H1 (cell line): ENCODE data around the gene SMO. TPM values are rescaled to one million over a fixed set of nuclear protein-coding genes. Genes with fewer than 3 reads are reported as not detected.

ENCODE experiments used
- CTCF ChIA-PET: fragments of 300-600 bp; sonication (Branson Sonifier 250); formaldehyde crosslinking; loops from one replicate; lab custom pipeline; 2021; ENCODE audit not compliant: partially characterized antibody; lab: Charles Lee
- POLR2A ChIA-PET: fragments of 300-600 bp; sonication (Branson Sonifier 250); formaldehyde crosslinking; loops from one replicate; lab custom pipeline; 2021; ENCODE audit warnings: inconsistent platforms; ENCODE audit not compliant: partially characterized antibody; lab: Charles Lee
- DNase-seq, 2 experiments: peaks; one replicate each; pipeline versions ENCODE4 v3.0.0 to v3.0.0-alpha.2; 2010 to 2022; ENCODE audit warnings: low spot score in 2 of 2, low read depth in 1 of 2, mixed read lengths in 1 of 2
- FAIRE-seq: peaks from 2 replicates; lab custom pipeline; 2011; peaks lifted over from hg19 to GRCh38; lab: Jason Lieb, UNC
- H2AFZ ChIP-seq: 2 replicates; pipeline ENCODE4 v1.8.1; 2012; ENCODE audit warnings: low read length, inconsistent platforms
- H2AK5ac ChIP-seq: 2 replicates; pipeline ENCODE4 v1.6.1; 2013; ENCODE audit warnings: low read depth, low read length
- H2BK120ac ChIP-seq: replicated peaks from 2 replicates; pipeline ENCODE3; 2013; ENCODE audit warnings: low read depth, low read length, inconsistent platforms
- H2BK12ac ChIP-seq: 2 replicates; pipeline ENCODE4 v1.6.1; 2013; ENCODE audit warnings: low read depth, low read length
- H2BK15ac ChIP-seq: 2 replicates; pipeline ENCODE4 v1.6.1; 2013; ENCODE audit warnings: low read length
- H2BK20ac ChIP-seq: 2 replicates; pipeline ENCODE4 v1.6.1; 2013; ENCODE audit warnings: low read length
- H2BK5ac ChIP-seq: 2 replicates; pipeline ENCODE4 v1.6.1; 2013; ENCODE audit warnings: low read depth, low read length
- H3K14ac ChIP-seq: 2 replicates; pipeline ENCODE4 v1.6.1; 2013; ENCODE audit warnings: inconsistent platforms; ENCODE audit not compliant: insufficient read length
- H3K18ac ChIP-seq: 2 replicates; pipeline ENCODE4 v1.6.1; 2013; ENCODE audit warnings: low read length; ENCODE audit errors: extremely low read depth
- H3K23ac ChIP-seq: 2 replicates; pipeline ENCODE4 v1.6.1; 2013; ENCODE audit warnings: inconsistent platforms; ENCODE audit not compliant: insufficient read length
- H3K23me2 ChIP-seq: 2 replicates; pipeline ENCODE4 v1.6.1; 2013; ENCODE audit warnings: low read depth, low read length
- H3K27ac ChIP-seq: 2 replicates; pipeline ENCODE4 v1.6.1; 2011; ENCODE audit warnings: low read depth, low read length, inconsistent platforms
- H3K27me3 ChIP-seq, 4 experiments: replicated peaks in 1 of 4; 1 replicate in 1 of 4; 2 replicates in 3 of 4; pipeline versions ENCODE4 v1.6.1 to v1.8.1; 2011 to 2013; ENCODE audit warnings: low read length in 3 of 4, mild to moderate bottlenecking in 3 of 4, inconsistent platforms in 2 of 4, mixed read lengths in 2 of 4, moderate library complexity in 1 of 4; ENCODE audit not compliant: control insufficient read depth in 3 of 4, insufficient read depth in 3 of 4; ENCODE audit errors: extremely low read depth in 1 of 4
- H3K36me3 ChIP-seq, 4 experiments: 2 replicates each; pipeline versions ENCODE4 v1.6.1 to v1.8.1; 2011 to 2013; ENCODE audit warnings: mild to moderate bottlenecking in 4 of 4, low read length in 3 of 4, moderate library complexity in 2 of 4, control low read depth in 1 of 4, inconsistent platforms in 1 of 4; ENCODE audit not compliant: insufficient read depth in 4 of 4, control insufficient read depth in 2 of 4
- H3K4ac ChIP-seq: replicated peaks from 2 replicates; pipeline ENCODE3; 2013; ENCODE audit warnings: low read length, low read depth, mixed read lengths, inconsistent platforms; ENCODE audit not compliant: insufficient read length
- H3K4me1 ChIP-seq, 4 experiments: replicated peaks in 1 of 4; 1 replicate in 1 of 4; 2 replicates in 3 of 4; pipeline versions ENCODE4 v1.6.1 to v1.8.1; 2011 to 2013; ENCODE audit warnings: low read length in 3 of 4, inconsistent platforms in 2 of 4, mixed read lengths in 1 of 4; ENCODE audit not compliant: insufficient read depth in 4 of 4, control insufficient read depth in 3 of 4
- H3K4me2 ChIP-seq, 2 experiments: 2 replicates each; pipeline versions ENCODE4 v1.6.1 to v1.8.1; 2011 to 2013; ENCODE audit warnings: low read depth in 2 of 2, low read length in 2 of 2, control low read depth in 1 of 2, inconsistent platforms in 1 of 2, mild to moderate bottlenecking in 1 of 2; ENCODE audit not compliant: insufficient read depth in 1 of 2
- H3K4me3 ChIP-seq, 4 experiments: fragments of 200-600, 300-600 bp in 1 of 4; sonication (generic), shearing (Covaris generic), sonication (Bioruptor Twin) in 1 of 4; 2 replicates each; pipeline versions ENCODE4 v1.5.1 to v1.8.1; 2011 to 2016; ENCODE audit warnings: low read length in 4 of 4, low read depth in 3 of 4, control low read depth in 2 of 4, inconsistent platforms in 2 of 4, mild to moderate bottlenecking in 2 of 4, mixed read lengths in 1 of 4, moderate library complexity in 1 of 4; ENCODE audit not compliant: insufficient read depth in 2 of 4; ENCODE audit errors: extremely low read depth in 1 of 4
- H3K56ac ChIP-seq: replicated peaks from 2 replicates; pipeline ENCODE3; 2013; ENCODE audit warnings: low read depth, mild to moderate bottlenecking, mixed read lengths, low read length, inconsistent platforms; ENCODE audit not compliant: insufficient read length
- H3K79me1 ChIP-seq: 2 replicates; pipeline ENCODE4 v1.6.1; 2013; ENCODE audit warnings: low read depth, low read length, control low read depth
- H3K79me2 ChIP-seq, 2 experiments: 2 replicates each; pipeline versions ENCODE4 v1.6.1 to v1.8.1; 2012 to 2013; ENCODE audit warnings: low read length in 2 of 2, mild to moderate bottlenecking in 2 of 2, inconsistent platforms in 1 of 2; ENCODE audit not compliant: insufficient read depth in 2 of 2, control insufficient read depth in 1 of 2
- H3K9ac ChIP-seq, 4 experiments: replicated peaks in 1 of 4; 1 replicate in 1 of 4; 2 replicates in 3 of 4; pipeline versions ENCODE4 v1.6.1 to v1.8.1; 2011 to 2013; ENCODE audit warnings: low read depth in 3 of 4, low read length in 3 of 4, control low read depth in 2 of 4, mild to moderate bottlenecking in 2 of 4, moderate library complexity in 2 of 4, inconsistent platforms in 1 of 4; ENCODE audit errors: extremely low read depth in 1 of 4
- H3K9me3 ChIP-seq, 2 experiments: 2 replicates each; pipeline versions ENCODE4 v1.6.1 to v1.8.1; 2012 to 2013; ENCODE audit warnings: mild to moderate bottlenecking in 2 of 2, moderate library complexity in 2 of 2, control low read depth in 1 of 2, inconsistent platforms in 1 of 2, low read depth in 1 of 2, low read length in 1 of 2, mixed read lengths in 1 of 2; ENCODE audit not compliant: insufficient read depth in 2 of 2
- H4K20me1 ChIP-seq, 2 experiments: replicated peaks in 1 of 2; 2 replicates each; pipeline versions ENCODE3 to v1.8.1; 2011 to 2013; ENCODE audit warnings: inconsistent platforms in 2 of 2, low read length in 2 of 2, mild to moderate bottlenecking in 1 of 2; ENCODE audit not compliant: insufficient read depth in 2 of 2, control insufficient read depth in 1 of 2
- H4K5ac ChIP-seq: 2 replicates; pipeline ENCODE4 v1.6.1; 2013; ENCODE audit warnings: low read length, low read depth, mixed read lengths, inconsistent platforms; ENCODE audit not compliant: insufficient read length
- H4K8ac ChIP-seq: 2 replicates; pipeline ENCODE4 v1.8.0; 2013; ENCODE audit warnings: mild to moderate bottlenecking, moderate library complexity, low read length, inconsistent platforms; ENCODE audit not compliant: insufficient read depth; ENCODE audit errors: extremely low read depth
- H4K91ac ChIP-seq: replicated peaks from 2 replicates; pipeline ENCODE3; 2013; ENCODE audit warnings: low read length, mixed read lengths, inconsistent platforms; ENCODE audit not compliant: insufficient read length
- ASH2L ChIP-seq: fragments of 200-600, 300-600 bp; sonication (generic); IDR thresholded peaks from one replicate; pipeline ENCODE4 v1.7.1; 2017; ENCODE audit warnings: low read length
- BCL11A ChIP-seq, 2 experiments: IDR thresholded peaks; one replicate each; pipeline ENCODE4 v1.6.1; 2011; ENCODE audit warnings: low read depth in 2 of 2, low read length in 2 of 2, mild to moderate bottlenecking in 2 of 2
- CREB1 ChIP-seq: IDR thresholded peaks from 2 replicates; pipeline ENCODE4 v1.6.1; 2012; ENCODE audit warnings: inconsistent platforms
- CTBP2 ChIP-seq: IDR thresholded peaks from 2 replicates; pipeline ENCODE4 v1.7.0; 2011; ENCODE audit warnings: borderline replicate concordance, mild to moderate bottlenecking, moderate library complexity, mixed read lengths, low read length; ENCODE audit not compliant: insufficient read depth, insufficient read length
- EGR1 ChIP-seq: IDR thresholded peaks from 2 replicates; pipeline ENCODE4 v1.6.1; 2011; ENCODE audit warnings: low read depth, low read length, borderline replicate concordance
- HDAC2 ChIP-seq, 2 experiments: fragments of 300-600 bp in 1 of 2; sonication (generic) in 1 of 2; IDR thresholded peaks; 2 replicates each; pipeline ENCODE4 v1.6.1; 2011 to 2012; ENCODE audit warnings: low read depth in 2 of 2, low read length in 2 of 2, mild to moderate bottlenecking in 2 of 2, moderate library complexity in 2 of 2, borderline replicate concordance in 1 of 2, inconsistent platforms in 1 of 2
- NRF1 ChIP-seq: IDR thresholded peaks from 2 replicates; pipeline ENCODE4 v1.6.1; 2011; ENCODE audit warnings: mild to moderate bottlenecking, low read depth, low read length, improper control_type of control experiment
- POLR2AphosphoS5 ChIP-seq: IDR thresholded peaks from 2 replicates; pipeline ENCODE4 v1.6.1; 2011; ENCODE audit warnings: low read depth, low read length
- RXRA ChIP-seq: IDR thresholded peaks from 2 replicates; pipeline ENCODE4 v1.6.1; 2011; ENCODE audit warnings: low read depth, mild to moderate bottlenecking, low read length, moderate library complexity; ENCODE audit not compliant: insufficient read depth
- SIN3A ChIP-seq, 2 experiments: IDR thresholded peaks in 1 of 2; conservative IDR thresholded peaks in 1 of 2; 2 replicates each; pipeline ENCODE4 v1.6.1; 2011 to 2012; ENCODE audit warnings: low read length in 2 of 2, improper control_type of control experiment in 1 of 2, low read depth in 1 of 2, mild to moderate bottlenecking in 1 of 2
- SIX5 ChIP-seq: IDR thresholded peaks from 2 replicates; pipeline ENCODE4 v1.6.1; 2011; ENCODE audit warnings: mild to moderate bottlenecking, low read depth, low read length
- SRF ChIP-seq: IDR thresholded peaks from 2 replicates; pipeline ENCODE4 v1.6.1; 2011; ENCODE audit warnings: mild to moderate bottlenecking, low read depth, low read length, moderate library complexity
- TEAD4 ChIP-seq: IDR thresholded peaks from 2 replicates; pipeline ENCODE4 v1.6.1; 2012; ENCODE audit warnings: low read depth, low read length, inconsistent platforms, mixed read lengths
- WGBS, 2 experiments: shearing (Covaris generic) in 1 of 2; methylation state at CpG; one replicate each; pipeline versions ENCODE4 v1.1.6 to v1.1.7; 2013 to 2015; ENCODE audit warnings: low lambda C conversion rate in 2 of 2, mixed read lengths in 2 of 2, inconsistent platforms in 1 of 2, low coverage in 1 of 2, missing lambda C conversion rate in 1 of 2; ENCODE audit not compliant: insufficient replicate concordance in 2 of 2, insufficient coverage in 1 of 2, insufficient read length in 1 of 2; ENCODE audit errors: extremely low coverage in 1 of 2, missing lambda C conversion rate in 1 of 2; 5-methylcytosine and 5-hydroxymethylcytosine counted together
- polyA plus RNA-seq, 7 experiments: library from polyadenylated mRNA; depleted of rRNA in 3 of 7; stranded (reverse) in 5 of 7; unstranded in 2 of 7; fragments of >200 nt in 5 of 7; fragments of 200-250 nt in 2 of 7; gene quantifications; 1 replicate in 5 of 7; 2 replicates in 1 of 7; 4 replicates in 1 of 7; pipeline versions ENCODE4 v1.2.1 to v1.2.3, GENCODE V29; 2011 to 2013; ENCODE audit warnings: missing spikeins in 2 of 7, mixed read lengths in 2 of 7
- total RNA-seq: library from RNA; stranded (reverse); fragmentation: NEBNext Ultra II Directional; extraction: Animal tissue kit (Norgen Biotek cat#: 25700); gene quantifications from 2 replicates; pipeline ENCODE4 v1.2.1, GENCODE V29; 2021

SMO gene
- total and polyA plus RNA-seq, 2 of the 8 experiments (the other 6 are each of a cell fraction or from before 2014, with no cell fraction given): 64.5 to 67.6 TPM

GRCh38 chr7:129225931-129226572, 37.6 kb downstream of the SMO start:
- H3K79me1 ChIP-seq: peaks cover 3% of the 10 kb centered on the region; the same call in 1 of the 2 replicates
- no peak overlapping the region for H3K14ac ChIP-seq
- H3K18ac ChIP-seq: 0 out of 2 replicates have a peak overlapping the region, but pooled peaks have one; percentile 14
- no peak overlapping the region for H3K56ac ChIP-seq
- peaks cover 0 to 46% of the 10 kb centered on the region in 2 experiments; a peak in 3 of 4 replicates for H3K79me2 ChIP-seq
- no peak overlapping the region for H2BK120ac ChIP-seq
- no peak overlapping the region for H3K27ac ChIP-seq
- no peaks in the 10 kb centered on the region for H3K27me3 ChIP-seq
- ChIA-PET CTCF (interaction anchor here (0.6 to 9.1 kb wide), 4 partner anchors 21 to 143 kb away, joined by 3 to 64 read pairs (median 6); no protein-coding TSS in a partner anchor), POLR2A (interaction anchor here (0.6 to 2.8 kb wide), 7 partner anchors 7 to 1049 kb away, joined by 3 to 9 read pairs (median 3); no protein-coding TSS in a partner anchor)
- H2BK15ac ChIP-seq: no peak overlapping the region
- no peaks in the 10 kb centered on the region for H3K36me3 ChIP-seq
- WGBS, 2 experiments: 24% methylated on average over 11 of the region's 11 CpGs; no CpG with 5 or more reads in 1 of the 2 experiments
- H4K5ac ChIP-seq: no peak overlapping the region
- H4K8ac ChIP-seq: no peak overlapping the region
- H4K91ac ChIP-seq: no peak overlapping the region
- H2AFZ ChIP-seq: 0 out of 2 replicates have a peak overlapping the region, but pooled peaks have one; percentile 25
- H4K20me1 ChIP-seq: peaks cover 0 to 2% of the 10 kb centered on the region in 2 experiments
- DNase-seq: no peak
- no peak overlapping the region for H3K23ac ChIP-seq
- peak overlapping the region in 3 of 4 experiments; percentile 71 to 75 (median 74); a peak in 6 of 7 replicates for H3K9ac ChIP-seq
- H2BK20ac ChIP-seq: no peak overlapping the region
- H3K4me2 ChIP-seq: peak overlapping the region; percentile 90 to 93
- H3K9me3 ChIP-seq: no peaks in the 10 kb centered on the region
- FAIRE-seq: no peak
- peaks cover 5% of the 10 kb centered on the region for H3K23me2 ChIP-seq
- H3K4me1 ChIP-seq: peaks cover 0 to 9% (median 4%) of the 10 kb centered on the region in 4 experiments; a peak in 3 of 7 replicates
- no peak overlapping the region for H3K4ac ChIP-seq
- no peak overlapping the region for H2BK12ac ChIP-seq
- no peak overlapping the region for H2AK5ac ChIP-seq
- no peak overlapping the region for H2BK5ac ChIP-seq
- H3K4me3 ChIP-seq: peak overlapping the region; percentile 79 to 95 (median 88)
- no peak for TF ChIP-seq BCL11A (IDR thresholded peaks at IDR 0.05; ENCODE audit: low read depth in 2 of 2, low read length in 2 of 2)
- TF ChIP-seq SRF: no peak
- TF ChIP-seq CTBP2: no peak
- TF ChIP-seq SIX5: no peak
- no peak for TF ChIP-seq RXRA
- no peak for TF ChIP-seq ASH2L
- TF ChIP-seq EGR1: no peak
- no peak for TF ChIP-seq SIN3A (conservative IDR thresholded peaks at IDR 0.05 in 1 of 2, IDR thresholded peaks at IDR 0.05 in 1 of 2; ENCODE audit: low read depth in 1 of 2, low read length in 2 of 2)
- no peak for TF ChIP-seq NRF1
- TF ChIP-seq HDAC2 (IDR thresholded peaks at IDR 0.05; ENCODE audit: borderline replicate concordance in 1 of 2, low read depth in 2 of 2, low read length in 2 of 2): no peak
- no peak for TF ChIP-seq TEAD4
- no peak for TF ChIP-seq POLR2AphosphoS5
- no peak for TF ChIP-seq CREB1
